GM12874 (cell line): Measurements from ENCODE around the gene STMND1.

Experiments used
- TF ChIP-seq, protein P1 (sequence below): IDR thresholded peaks from 2 replicates; pipeline ENCODE4 v1.5.1; 2011; ENCODE audit warnings: low read depth, mild to moderate bottlenecking, control low read depth, low read length, moderate library complexity; ENCODE audit not compliant: insufficient read depth

STMND1 gene

DNA sequence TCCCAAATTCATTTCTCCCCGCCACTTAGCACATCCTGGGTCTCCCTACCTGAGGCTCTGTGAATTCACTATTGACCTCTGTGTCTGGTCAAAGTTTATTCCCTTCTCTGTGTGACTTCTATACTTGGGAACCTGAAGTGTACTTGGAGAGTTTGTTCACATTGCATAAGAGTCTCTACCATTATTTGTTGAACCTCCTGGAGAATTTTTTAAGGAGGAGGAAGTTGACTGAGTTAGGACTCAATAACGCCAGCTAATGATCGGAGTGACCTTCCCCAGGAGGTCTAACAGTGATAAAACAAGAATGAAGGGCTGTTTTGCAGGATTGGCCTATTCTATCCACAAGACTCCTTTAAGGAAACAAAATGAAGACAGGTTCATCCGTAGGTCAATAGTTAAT lies 23.6 kb downstream of the STMND1 start:
- TF ChIP-seq, protein P1, sequence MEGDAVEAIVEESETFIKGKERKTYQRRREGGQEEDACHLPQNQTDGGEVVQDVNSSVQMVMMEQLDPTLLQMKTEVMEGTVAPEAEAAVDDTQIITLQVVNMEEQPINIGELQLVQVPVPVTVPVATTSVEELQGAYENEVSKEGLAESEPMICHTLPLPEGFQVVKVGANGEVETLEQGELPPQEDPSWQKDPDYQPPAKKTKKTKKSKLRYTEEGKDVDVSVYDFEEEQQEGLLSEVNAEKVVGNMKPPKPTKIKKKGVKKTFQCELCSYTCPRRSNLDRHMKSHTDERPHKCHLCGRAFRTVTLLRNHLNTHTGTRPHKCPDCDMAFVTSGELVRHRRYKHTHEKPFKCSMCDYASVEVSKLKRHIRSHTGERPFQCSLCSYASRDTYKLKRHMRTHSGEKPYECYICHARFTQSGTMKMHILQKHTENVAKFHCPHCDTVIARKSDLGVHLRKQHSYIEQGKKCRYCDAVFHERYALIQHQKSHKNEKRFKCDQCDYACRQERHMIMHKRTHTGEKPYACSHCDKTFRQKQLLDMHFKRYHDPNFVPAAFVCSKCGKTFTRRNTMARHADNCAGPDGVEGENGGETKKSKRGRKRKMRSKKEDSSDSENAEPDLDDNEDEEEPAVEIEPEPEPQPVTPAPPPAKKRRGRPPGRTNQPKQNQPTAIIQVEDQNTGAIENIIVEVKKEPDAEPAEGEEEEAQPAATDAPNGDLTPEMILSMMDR: no peak

DNA sequence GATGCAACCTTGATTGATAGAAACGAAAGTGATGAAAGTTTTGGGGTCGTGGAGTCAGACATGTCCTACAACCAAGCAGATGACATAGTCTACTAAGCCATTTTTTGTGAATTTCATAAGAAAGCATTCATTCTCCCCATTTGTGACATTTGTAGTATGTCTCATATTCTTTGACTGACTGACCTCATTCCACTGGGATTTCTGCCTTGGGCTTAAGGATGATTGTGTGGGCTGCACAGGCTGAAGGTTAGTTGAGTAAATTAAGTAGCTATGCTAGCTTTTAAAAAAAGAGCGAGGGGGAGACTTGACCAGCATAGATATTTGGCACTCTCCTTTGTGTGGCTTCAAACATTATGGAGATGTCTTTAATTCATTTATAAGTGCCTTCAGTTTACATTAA lies 28.9 kb downstream of the STMND1 start:
- TF ChIP-seq, protein P1: no peak

DNA sequence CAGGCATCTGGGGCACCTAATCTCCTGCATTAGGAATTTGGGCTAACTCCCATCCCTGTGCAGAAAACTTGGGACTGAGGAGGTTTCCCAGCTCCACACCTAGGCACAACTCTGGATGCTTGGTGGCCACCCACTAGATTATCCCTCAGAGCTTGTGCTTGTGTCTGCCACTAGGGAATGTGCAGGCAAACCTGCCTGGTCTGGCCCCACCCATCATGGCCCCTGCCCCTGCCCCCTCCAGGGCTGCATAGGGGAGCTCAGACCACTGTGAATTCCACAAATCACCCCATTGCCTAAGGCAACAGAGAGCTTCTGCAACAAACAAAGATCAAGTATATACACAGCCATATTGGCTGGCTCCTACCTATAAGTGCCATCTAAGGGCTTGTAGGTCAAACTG lies 31.1 kb downstream of the STMND1 start:
- TF ChIP-seq, protein P1: no peak

DNA sequence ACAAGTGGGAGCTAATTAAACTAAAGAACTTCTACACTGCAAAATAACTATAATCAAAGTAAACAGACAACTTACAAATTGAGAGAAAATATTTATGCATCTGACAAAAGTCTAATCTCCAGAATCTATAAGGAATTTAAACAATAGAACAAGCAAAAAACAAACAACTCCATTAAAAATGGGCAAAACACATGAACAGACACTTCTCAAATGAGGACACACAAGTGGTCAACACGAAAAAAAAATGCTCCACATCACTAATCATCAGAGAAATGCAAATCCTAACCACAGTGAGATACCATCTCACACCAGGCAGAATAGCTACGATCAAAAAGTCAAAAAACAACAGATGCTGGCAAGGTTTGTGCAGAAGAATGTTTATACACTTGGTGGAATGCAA lies 36.2 kb downstream of the STMND1 start:
- TF ChIP-seq, protein P1: no peak

DNA sequence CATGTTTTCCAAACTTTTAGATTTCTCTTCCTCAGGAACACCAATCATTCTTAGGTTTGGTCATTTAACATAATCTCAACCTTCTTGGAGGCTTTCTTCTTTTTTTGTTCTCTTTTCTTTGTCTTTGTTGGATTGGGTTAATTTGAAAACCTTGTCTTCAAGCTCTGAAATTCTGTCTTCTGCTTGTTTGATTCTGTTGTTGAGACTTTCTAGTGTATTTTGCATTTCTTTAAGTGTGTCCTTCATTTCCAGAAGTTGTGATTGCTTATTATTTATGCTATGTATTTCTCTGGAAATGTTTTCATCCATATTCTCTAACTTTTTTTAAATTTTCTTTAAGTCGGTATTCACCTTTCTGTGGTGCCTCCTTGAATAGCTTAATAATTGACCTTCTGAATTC lies 42.2 kb downstream of the STMND1 start:
- TF ChIP-seq, protein P1: no peak

DNA sequence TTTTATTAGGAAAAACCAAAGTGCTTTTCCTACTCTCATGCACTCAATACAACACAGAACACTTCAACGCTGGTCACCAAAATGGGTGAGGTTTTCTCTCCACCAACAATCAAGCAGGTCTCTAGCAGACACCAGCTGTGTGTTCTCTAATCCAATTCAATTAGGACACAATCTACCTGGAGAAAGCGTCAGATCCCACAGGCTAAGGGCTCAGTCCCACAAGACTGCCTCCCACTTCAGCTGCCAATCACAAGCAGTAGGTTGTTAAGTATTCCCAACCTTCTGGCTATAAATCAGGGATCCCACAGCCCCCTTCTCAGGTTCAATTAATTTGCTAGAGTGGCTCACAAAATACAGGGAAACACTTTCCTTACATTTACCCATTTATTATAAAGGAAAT lies 47.7 kb downstream of the STMND1 start:
- TF ChIP-seq, protein P1: no peak

DNA sequence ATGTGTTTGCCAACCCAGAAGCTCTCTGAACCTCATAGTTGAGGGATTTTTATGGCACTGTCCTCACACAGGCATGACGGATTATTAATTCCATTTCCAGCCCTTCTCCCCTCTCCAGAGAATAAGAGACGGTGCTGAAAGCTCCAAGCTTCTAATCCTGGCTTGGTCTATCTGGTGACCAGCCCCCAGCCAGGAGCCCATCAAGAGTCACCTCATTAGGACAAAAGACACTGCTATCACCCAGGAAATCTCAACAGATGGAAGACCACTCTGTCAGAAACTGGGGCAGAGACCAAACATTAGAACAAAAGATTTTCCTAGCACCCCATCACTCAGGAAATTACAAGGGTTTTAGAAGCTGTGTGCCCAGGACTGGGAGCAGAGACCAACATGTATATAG lies 48.2 kb downstream of the STMND1 start:
- TF ChIP-seq, protein P1: no peak

DNA sequence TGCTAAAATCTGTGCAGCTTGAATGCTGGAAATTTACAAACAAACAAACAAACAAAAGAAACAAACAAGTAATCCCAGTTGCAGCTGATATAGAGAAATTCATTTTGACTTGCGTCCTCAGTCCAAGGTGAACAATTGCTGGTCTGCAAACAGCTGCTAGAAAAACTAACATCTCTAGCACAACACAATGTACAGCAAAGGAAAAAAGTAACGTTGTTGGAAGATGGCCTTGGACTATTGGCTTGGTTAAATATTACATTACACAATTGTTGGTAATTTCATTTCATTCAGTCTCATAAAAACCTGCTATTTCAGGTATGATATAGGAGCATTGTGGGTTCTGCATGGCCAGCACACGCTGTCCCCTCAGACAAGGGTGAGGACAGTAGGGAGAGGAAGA lies 50.0 kb downstream of the STMND1 start:
- TF ChIP-seq, protein P1: no peak
